GM21423 (cell line): ENCODE results near the gene TRAF6.

ENCODE experiments used
- ATAC-seq: cut with Tn5 transposase; IDR thresholded peaks from one replicate; pipeline ENCODE4 v1.9.1; 2021; ENCODE audit warnings: mild to moderate bottlenecking, moderate library complexity; ENCODE audit not compliant: unreplicated experiment

TRAF6 gene

DNA sequence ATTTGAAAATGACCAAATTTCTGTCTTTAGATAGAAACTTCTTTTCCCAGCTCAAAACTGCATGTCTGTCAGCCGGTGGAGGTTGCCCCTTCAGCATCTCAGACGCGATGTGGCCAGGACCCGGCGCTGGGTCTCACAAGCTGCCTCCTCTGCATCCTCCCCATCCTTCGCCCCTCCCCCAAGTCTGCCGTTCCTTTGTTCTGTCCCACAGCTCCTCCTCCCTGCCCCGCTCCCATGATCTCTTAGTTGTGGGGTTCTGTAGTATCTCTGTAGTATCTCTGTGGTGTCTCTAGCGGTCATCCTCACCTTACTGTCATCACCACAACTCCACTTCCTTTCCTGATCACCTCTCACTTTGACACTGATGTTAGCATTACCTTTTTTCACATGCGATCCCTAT lies 49.9 kb downstream of the TRAF6 start:
- no peak for ATAC-seq

DNA sequence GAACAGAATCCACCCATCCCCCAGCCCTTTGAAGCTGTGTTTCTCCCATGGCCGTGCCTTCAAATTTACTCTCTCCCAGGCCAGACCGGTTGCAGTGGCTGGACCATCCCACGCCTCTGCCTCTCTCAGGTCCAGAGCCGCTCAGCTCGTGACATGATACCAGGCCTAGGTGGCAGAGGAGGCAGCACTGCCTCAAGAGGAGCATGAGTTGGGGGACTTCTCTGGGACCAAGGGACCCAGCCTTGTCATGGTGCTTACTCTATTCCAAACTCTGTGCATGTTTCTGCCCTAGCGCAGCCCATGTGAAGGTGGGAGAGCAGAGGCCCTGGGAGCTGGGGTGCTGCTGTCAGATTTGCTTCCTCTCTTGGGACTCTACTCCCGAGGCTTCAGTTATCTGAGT lies 51.0 kb downstream of the TRAF6 start:
- no peak for ATAC-seq

DNA sequence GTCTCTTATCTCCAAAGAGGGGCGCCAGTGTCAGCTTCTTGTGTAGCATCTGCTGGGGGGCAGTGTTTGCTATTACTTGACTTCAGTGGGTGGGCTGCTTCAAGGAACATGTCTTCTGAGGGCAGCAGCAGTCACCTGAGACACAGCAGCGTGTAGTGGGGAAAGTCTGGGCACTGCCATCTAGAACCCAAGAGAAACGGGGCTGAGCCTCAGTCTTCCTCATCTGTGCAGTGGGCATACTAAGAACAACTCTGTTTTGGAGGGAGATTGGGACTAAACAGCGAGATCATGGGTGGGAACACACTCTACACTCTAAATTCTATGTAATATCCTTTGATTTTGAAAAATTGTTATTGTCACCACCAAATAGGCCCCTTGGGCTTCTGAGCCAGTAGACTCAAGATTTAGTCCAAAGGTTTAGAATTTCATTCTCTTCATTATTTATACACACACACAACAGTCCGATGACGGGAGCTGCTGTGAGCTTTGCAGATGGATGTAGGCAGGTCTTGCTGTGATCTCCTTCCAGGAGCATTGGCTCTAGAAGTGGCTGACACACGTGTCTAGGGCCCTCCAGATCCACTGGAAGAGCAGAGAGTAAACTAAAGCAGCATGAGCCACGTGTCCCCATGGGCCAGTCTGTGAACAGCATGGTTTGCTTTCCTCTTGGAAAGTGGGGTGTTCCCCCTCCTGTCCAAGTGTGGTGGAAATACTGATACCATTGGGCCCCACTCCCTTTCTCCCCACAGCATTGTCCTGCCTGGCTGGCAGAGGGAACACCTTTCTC lies 51.8 kb downstream of the TRAF6 start:
- no peak for ATAC-seq

DNA sequence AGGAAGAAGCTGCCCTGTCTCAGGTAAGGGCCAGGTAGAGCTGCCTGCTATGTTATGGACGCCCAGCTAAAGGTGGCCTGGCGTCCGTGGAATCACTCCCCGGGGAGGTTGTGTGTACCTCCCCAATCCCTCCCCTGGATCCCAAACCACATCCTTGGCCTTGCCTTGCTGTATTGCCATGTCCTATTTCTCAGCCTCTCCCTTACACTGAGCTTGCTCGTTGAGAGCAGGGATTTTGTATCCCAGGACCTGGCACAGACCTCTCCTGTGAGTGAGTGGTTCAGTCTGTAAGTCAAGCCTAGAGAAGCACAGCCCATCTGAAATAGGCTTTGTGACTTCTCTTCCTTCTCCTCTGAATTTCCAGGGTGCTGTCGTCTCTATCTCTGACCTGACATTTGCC lies 53.9 kb downstream of the TRAF6 start:
- ATAC-seq, result no peak

DNA sequence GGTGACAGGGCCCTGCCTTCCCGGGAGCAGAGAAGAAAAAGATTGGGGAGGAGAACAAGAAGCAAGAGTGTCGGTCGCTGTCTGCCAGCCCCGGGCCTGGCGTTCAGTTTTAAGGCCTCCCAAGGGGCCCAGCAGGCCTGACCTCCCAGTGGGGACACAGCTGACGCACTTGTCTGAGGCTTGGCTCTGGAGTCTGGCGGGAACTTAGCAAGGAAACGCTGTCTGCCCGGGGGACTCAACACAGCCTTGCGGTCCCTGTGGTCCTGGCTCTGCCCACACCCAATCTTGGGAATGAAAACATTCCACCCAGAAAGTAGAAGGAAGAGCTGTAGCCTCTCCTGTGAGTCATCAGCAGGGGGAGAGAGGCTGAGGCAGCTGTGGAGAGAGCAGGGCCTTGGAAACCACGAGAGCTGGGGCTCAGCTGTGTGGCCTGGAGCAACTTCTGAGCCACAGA lies 54.4 kb downstream of the TRAF6 start:
- no peak for ATAC-seq

DNA sequence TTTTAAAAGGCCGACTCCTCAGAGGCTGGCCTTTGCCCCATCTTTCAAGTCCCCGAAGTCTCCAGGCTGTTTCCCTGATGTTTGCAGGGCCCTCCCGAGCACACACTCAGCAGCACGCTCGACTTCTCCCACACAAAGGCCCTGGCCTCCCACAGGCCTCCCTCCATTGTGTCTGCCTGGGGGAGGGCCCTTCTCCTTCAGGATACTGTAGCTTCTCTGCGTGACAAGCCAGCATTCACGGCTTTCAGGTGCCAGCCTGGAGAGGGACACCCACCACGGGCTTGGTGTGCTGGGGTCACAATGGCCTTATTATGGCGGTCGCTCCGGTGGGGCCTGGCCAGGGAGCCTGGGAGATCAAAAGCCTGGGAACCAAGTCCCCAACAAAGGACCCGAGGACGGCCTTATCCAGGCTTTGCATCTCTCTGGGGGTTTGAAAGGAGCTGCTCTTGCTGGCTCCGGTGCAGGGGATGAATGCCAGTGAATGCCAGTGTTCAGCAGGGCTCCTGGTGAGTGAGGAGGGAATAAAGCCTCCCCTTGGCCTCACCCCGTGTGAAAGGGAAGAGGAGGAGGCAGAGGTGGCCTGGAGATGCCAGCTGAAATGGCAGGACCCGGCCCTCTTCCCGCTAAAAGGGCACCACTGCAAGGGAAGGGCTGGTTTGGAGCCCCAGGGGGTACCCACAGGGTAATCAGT lies 55.0 kb downstream of the TRAF6 start:
- no peak for ATAC-seq

DNA sequence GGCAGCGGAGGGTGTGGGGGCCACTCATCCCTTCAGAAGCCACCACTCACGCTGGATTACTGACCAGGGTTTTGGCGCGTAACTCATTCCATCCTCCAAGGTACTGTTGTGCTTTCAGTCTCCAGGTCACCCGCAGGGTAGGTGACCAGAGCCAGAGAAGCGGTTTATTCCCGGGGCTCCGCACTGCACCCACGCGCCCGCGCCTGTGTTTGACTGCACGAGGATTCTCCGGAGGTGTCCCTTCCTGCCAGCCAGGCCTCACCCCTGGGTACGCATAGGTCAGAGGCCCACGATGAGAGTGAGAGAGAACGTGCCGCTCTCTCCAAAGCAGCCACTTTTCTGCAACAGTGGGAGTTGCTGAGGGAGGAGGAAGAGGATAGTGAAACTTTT lies 55.5 kb downstream of the TRAF6 start:
- ATAC-seq, result no peak

DNA sequence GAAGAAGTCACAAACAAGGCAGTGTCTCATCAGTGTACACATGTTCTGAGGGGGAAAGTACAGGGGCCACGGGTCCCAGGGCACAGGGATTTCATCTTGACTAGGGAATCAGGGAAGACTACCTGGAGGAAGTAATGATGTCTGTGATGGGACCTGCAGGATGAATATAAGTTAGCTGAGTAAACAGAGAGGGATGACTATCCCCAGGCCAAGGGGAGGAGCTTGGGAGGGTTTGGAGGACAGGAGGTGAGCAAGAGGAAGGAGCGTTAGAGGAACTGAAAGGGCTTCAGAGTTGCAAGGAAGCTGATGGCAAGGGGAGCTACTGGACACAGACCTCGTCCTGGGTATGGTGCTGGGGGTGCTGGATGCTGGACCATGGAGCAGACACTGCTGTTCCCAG lies 56.4 kb downstream of the TRAF6 start:
- ATAC-seq, result no peak

DNA sequence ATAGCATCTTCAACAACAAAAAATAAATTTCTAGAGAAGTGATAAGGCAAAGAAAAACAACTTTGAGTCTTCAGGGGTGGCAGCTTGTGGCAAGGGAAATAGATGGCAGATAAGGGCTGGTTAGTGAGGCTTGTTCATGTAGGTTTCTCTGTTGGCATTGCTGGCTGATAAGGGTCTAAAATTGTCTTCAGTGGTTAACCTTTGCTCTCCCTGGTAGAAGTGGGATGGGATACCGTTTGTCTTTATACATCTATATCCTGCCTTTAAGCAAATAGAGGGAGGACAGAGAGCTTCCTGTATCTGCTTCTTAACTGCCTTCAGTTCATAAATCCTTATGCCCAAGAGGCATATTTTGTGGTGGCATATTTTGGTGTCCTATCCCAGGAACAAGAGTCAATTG lies 57.1 kb downstream of the TRAF6 start:
- no peak for ATAC-seq

DNA sequence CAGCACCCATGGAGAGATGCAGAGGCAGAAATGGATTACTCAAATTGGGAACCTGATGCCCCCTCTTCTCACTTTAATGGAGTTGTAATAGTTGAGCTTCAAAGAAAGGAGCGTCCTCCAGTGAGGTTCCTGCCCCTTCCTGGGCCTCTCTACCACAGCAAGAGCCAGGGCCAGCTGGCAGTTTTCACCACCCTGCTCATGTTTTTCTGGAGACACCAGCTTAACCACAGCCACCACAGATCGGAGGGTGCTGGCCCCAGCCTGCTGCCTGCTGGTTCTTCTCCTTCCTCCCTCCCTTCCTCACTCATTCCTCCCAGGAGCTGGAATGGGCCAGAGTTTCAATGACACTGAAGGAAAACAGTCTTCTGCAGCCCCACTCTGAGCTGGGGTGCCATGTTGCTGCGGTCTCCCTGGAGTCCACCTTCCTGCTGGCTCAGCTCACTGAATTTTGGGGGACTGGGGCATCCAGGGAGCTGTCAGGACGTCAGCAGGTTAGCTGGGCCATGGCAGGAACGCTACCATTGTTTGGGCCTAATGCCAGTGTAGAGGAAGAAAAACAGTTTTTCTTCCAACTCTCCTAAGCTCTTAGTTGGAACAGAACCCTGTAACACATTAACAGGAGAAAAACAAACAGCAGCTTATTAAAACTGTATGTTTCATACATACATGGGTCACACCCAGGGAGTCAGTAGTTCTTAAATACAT lies 57.7 kb downstream of the TRAF6 start:
- ATAC-seq, result no peak

DNA sequence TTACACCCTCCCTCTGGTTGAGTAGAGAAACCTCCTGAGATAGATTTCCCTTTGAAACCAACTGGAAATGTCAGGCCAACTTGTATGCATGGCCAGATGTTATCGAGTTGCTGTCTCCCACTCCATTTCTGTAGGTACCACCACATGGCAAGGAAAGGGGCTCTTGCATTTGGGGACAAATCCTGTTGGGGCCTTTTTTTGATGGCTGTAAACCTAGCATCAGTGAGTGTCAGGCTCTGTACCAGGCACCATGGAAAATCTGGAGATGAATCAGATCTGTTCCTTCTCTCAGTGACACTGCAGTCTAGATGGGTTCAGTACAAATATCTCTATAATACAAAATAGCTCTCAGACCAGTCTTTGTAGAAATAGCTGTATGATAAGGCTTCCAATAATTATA lies 58.4 kb downstream of the TRAF6 start:
- ATAC-seq, result no peak

DNA sequence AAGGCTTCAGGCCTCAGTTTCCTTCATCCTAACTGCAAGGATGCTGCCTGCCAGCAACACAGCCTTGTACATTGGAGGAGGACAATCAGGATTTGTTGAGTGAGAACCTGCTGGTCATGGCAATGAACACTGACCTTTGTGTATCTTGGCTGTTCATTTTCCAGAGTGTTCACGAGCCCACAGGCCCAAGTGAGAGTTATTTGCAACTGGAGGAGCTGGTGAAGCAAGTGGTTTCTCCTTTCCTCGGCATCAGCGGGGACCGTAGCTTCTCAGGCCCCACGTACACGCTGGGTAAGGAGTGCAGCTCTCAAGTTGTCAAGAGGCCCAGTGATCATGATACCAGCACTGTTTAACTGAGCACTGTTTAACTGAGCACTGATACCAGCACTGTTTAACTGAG lies 59.0 kb downstream of the TRAF6 start:
- no peak for ATAC-seq

DNA sequence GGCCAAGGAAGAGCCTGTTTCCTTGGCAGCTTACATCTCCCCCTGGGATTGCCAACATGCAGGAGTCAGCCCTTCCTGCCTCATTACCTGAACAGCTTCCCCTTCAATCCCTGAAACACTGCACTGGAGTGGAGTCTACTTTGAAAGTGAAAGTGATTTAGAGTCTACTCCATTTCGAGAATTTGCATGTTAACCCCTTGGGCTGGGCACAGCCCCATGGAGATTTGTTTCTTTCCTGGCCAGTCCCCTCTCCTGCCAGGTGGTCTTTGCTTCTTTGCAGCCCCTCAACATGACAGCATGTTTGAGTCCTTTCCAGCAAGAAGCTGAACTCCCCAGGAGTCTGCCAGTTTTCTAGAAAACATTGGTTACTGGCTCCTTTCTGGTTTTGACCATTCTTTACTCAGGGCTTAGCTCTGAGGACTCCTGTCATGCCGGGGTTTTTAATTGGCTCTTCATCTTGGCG lies 59.9 kb downstream of the TRAF6 start:
- peak; percentile 67 for ATAC-seq

DNA sequence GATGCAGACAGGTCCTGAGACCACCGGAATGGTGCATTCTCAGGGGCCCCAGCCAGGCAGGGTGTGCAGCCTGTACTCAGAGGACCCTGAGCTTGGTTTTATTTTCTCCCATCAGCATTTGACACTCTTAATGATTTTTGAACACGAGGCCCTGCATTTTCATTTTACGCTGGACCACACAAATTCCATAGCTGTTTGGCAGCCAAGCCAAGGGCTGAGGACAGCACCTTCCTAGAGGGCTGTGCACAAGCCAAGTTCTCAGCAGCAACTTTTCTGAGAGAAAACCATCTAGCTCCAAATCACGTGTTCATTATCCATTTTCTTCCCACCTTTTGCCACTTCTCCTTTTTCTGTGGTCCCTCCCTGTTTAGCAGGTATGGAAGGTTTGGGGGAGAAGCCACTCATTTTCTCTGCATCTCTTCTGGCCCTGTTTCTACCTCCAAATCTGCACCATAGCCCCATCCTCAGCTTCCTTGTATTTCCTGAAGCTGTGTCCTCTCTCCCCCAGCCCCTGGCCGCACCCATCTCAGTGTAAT lies 60.4 kb downstream of the TRAF6 start:
- no peak for ATAC-seq

DNA sequence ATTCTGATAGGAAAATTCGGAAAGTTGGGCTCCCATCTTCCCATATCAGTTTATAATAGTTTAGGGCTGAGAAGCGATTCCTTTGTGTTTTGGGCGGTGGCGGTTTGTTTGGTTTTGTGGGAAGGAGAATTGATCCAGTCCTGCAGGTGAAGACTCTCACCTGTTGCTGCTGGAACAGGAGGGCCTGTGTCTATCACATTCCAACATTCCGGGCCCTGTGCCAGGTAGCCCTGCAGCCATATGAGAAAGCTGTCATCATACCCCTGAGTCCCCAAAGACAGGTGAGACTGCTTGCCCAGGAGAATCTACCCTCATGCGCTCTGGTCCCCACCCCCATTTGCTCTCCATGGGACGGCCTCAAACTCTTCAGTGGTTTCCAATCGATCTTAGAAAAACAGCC lies 62.1 kb downstream of the TRAF6 start:
- no peak for ATAC-seq

DNA sequence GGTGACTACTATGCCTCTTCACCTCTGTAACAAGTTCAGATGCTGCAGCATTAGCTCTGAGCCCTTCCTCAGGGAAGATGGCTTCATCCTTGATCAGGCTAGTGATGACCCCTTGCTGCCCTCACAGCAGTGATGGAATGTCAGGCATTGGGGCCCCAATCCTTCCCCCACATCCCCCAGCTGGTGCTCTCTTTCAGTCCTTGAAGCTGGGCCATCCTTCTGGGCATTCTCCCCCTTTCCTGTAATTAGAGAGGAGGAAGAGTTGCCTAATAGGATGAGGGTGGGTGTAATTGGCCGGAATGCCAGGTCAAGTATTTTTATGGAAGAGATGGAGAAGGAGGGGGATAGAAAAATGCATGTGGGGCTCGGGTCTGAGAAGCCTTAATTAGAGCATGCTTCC lies 62.6 kb downstream of the TRAF6 start:
- no peak for ATAC-seq

DNA sequence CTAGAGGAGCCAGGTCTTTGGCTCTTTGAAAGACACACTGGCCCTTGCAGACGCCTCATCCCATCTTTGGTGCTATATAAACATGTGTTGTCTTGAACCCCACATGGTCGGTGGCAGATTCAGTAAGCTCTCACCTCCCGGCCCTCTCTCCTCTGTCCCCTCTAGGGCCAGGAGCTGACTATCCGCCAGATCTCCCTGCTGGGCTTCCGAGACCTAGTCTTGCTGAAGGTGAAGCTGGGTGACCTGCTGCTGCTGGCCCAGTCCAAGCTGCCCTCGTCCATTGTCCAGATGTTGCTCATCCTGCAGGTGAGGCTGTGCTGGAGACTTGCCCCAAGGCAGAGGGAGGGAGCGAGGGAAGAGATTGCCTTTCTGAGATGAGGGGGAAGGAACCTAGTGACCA lies 63.9 kb downstream of the TRAF6 start:
- no peak for ATAC-seq

DNA sequence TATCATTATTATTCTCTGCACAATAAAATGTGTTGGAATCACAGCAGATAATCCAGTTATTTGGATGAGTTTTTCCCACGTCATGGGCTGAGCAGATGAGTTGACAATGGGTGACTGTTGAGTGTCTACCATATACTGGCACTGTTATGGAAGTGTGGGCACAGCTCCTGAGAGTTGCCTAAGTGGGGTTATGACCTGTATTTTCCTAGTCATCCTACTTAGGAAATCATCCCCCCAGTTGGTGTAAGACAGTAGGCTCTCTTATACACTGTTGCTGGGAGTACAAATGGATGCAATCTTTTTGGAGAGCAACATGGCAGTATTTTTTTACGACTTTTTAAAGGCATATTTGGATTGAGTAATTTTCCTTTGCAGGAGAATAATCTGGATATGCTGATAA lies 66.4 kb downstream of the TRAF6 start:
- no peak for ATAC-seq

DNA sequence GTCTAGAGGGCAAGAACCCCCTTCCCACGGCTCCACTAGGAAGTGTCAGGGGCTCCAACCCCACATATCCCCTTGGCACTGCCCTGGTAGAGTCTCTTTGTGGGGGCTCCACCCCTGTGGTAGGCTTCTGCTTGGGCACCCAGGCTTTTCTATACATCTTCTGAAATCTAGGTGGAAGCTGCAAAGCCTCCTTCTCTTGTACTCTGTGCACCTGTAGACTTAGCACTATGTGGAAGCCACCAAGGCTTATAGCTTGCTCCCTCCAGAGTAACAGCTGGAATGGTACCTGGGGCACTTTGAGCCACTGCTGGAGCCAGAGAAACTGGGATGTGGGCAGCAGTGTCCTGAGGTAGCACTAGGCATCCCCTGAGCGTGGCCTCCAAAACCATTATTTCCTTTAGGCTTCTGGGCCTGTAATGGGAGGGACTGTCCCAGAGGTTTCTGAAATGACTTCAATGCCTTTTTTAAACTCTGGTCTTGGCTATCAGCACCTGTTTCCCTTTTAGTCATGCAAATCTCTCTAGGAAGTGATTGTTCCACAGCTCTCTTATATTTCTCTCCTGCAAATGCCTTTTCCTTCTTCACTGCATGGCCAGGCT lies 68.4 kb downstream of the TRAF6 start:
- peak; percentile 92 for ATAC-seq

DNA sequence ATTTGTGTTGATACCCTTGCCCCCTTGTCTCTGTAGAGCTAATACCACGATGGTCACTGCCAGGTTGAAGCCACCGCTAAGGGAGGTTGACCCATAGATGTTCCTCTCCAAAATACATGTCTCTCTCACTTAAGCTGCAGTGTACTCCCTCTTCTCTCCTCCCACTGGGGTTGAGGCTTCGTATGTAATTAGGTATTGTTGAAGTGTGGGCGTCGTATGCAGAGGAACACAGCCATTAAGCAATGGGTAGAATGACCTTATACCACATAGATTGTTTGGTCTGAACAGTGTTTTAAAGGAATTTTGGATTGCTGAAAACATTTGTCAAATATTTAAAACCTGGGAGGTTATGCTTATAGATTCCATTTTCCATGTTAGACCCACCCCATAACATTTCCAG lies 71.9 kb downstream of the TRAF6 start:
- no peak for ATAC-seq

DNA sequence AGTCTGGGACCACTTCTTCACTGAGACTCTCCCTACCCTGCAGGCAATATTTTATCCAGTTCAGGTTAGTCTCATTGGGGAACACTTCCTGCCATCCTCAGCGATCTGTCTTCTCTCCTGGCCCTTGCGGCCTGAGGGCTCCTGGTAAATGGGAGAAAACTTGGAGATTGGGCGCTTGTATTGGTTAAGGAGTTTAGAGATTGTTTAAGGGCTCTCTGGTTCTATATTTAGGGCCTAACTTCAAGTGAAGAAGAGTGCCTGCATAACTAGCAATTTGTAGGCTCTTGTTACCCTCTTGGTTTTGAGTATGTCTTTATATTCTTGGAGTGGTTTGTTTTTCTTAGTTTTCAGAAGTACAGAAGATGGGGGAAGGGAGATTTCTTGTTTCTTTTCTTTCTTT lies 72.7 kb downstream of the TRAF6 start:
- no peak for ATAC-seq
